ENCODE data around the gene REXO1. TPM values are rescaled to one million over a fixed set of nuclear protein-coding genes. Genes with fewer than 3 reads are reported as not detected.

REXO1 gene
- total RNA-seq, 4 donors from 2014 or later, result 36.0 to 95.0 (median 56.3) TPM

- in situ Hi-C loops (cut with MboI; ENCODE audit: low pct_ligation_motif_present in 1 of 4, low pct_unique_long_range_greater_than_20kb in 1 of 4, low sequenced_read_pairs in 3 of 4), result no loop called here
- no peak for DNase-seq
- Histone ChIP-seq H3K4me1 (no peaks in the 10 kb centered on the region), H3K4me3 (no peak overlapping the region), H3K9me3 (peaks cover 7 to 8% of the 10 kb centered on the region in 2 donors), H3K27me3 (peaks cover 100% of the 10 kb centered on the region), H3K27ac (no peak overlapping the region), H3K36me3 (no peaks in the 10 kb centered on the region)
- intact Hi-C loops (cut with DNase I; ENCODE audit: low total_unique reads), result loop anchor here (10.0 kb wide), 1 partner anchor 221 kb away; no protein-coding TSS in a partner anchor
- TF ChIP-seq POLR2A (IDR thresholded peaks at IDR 0.05) (no peak), EP300 (IDR thresholded peaks at IDR 0.05; ENCODE audit: low read depth) (no peak), CTCF (IDR thresholded peaks at IDR 0.05) (no peak), POLR2AphosphoS5 (IDR thresholded peaks at IDR 0.05) (no peak)
- 13% methylated on average over 36 of the region's 38 CpGs; no CpG with 5 or more reads in 1 of the 2 donors for WGBS, 2 donors (ENCODE audit: low coverage in 1 of 2)
Measured at GRCh38 chr19:1765904-1766799, 82.1 kb downstream of the REXO1 start.

Other genes starting within 250 kb of the REXO1 start
- 100 to 1,000 TPM in 1 of 4 donors, 10 to 100 TPM in 3; 19.9 to 120 (median 60.8) TPM for gene UQCR11, start 243.0 kb downstream of the REXO1 start, total RNA-seq
- gene TCF3, start 195.9 kb downstream of the REXO1 start, total RNA-seq, result 100 to 1,000 TPM in 1 of 4 donors, 10 to 100 TPM in 3; 55.9 to 160 (median 79.7) TPM
- not detected for gene ONECUT3, start 95.0 kb downstream of the REXO1 start, total RNA-seq
- gene ATP8B3, start 36.2 kb downstream of the REXO1 start, total RNA-seq, result under 1 TPM in 2 of 4 donors, not detected in 2; 0.27 to 0.75 TPM
- gene KLF16, start 15.1 kb upstream of the REXO1 start, total RNA-seq, result 10 to 100 TPM in 3 of 4 donors, 1 to 10 TPM in 1; 9.0 to 18.3 (median 11.6) TPM
- 100 to 1,000 TPM in 3 of 4 donors, 10 to 100 TPM in 1; 90.0 to 179 (median 140) TPM for gene ABHD17A, start 37.0 kb upstream of the REXO1 start, total RNA-seq
- 10 to 100 TPM; 18.7 to 73.2 (median 30.3) TPM for gene ADAT3, start 56.9 kb upstream of the REXO1 start, total RNA-seq
- 100 to 1,000 TPM in 1 of 4 donors, 10 to 100 TPM in 3; 25.1 to 119 (median 86.6) TPM for gene SCAMP4, start 56.9 kb upstream of the REXO1 start, total RNA-seq
- gene CSNK1G2, start 92.7 kb upstream of the REXO1 start, total RNA-seq, result 100 to 1,000 TPM in 2 of 4 donors, 10 to 100 TPM in 2; 75.0 to 321 (median 140) TPM
- 10 to 100 TPM; 66.7 to 88.6 (median 84.4) TPM for gene BTBD2, start 167.2 kb upstream of the REXO1 start, total RNA-seq
- 100 to 1,000 TPM; 189 to 279 (median 236) TPM for gene MKNK2, start 202.8 kb upstream of the REXO1 start, total RNA-seq
- 10 to 100 TPM; 18.7 to 74.2 (median 46.1) TPM for gene MOB3A, start 247.8 kb upstream of the REXO1 start, total RNA-seq
- gene IZUMO4, start 248.4 kb upstream of the REXO1 start, total RNA-seq, result 1 to 10 TPM in 2 of 4 donors, not detected in 2; 2.3 to 5.4 TPM

Data from transverse colon (tissue), 4 donors.